ENCODE results near the gene LRRC4C.
"Not testable (repeated sequence)": the region's sequence is repeated elsewhere in the genome, so short reads cannot be mapped to it uniquely, and the experiment has no call there.

The LRRC4C gene

GRCh38 chr11:40938002-40938401, 521.5 kb downstream of the LRRC4C start:
- in situ Hi-C loops (cut with HindIII; ENCODE audit: low sequenced_read_pairs): no loop called here

GRCh38 chr11:40924915-40925314, 534.5 kb downstream of the LRRC4C start:
- in situ Hi-C loops (cut with HindIII; ENCODE audit: low sequenced_read_pairs): no loop called here

GRCh38 chr11:40921246-40921645, 538.2 kb downstream of the LRRC4C start:
- in situ Hi-C loops (cut with HindIII; ENCODE audit: low sequenced_read_pairs): no loop called here

GRCh38 chr11:40910774-40911173, 548.7 kb downstream of the LRRC4C start:
- in situ Hi-C loops (cut with HindIII; ENCODE audit: low sequenced_read_pairs): not testable (repeated sequence)

- in situ Hi-C loops (cut with HindIII; ENCODE audit: low sequenced_read_pairs): no loop called here
Observed at GRCh38 chr11:40894501-40894900, 565.0 kb downstream of the LRRC4C start.

GRCh38 chr11:40885250-40885954, 574.0 kb downstream of the LRRC4C start:
- in situ Hi-C loops (cut with HindIII; ENCODE audit: low sequenced_read_pairs): no loop called here

GRCh38 chr11:40882301-40882700, 577.2 kb downstream of the LRRC4C start:
- in situ Hi-C loops (cut with HindIII; ENCODE audit: low sequenced_read_pairs): no loop called here

GRCh38 chr11:40879911-40880310, 579.5 kb downstream of the LRRC4C start:
- in situ Hi-C loops (cut with HindIII; ENCODE audit: low sequenced_read_pairs): no loop called here

GRCh38 chr11:40877981-40878380, 581.5 kb downstream of the LRRC4C start:
- in situ Hi-C loops (cut with HindIII; ENCODE audit: low sequenced_read_pairs): no loop called here

GRCh38 chr11:40877256-40877655, 582.2 kb downstream of the LRRC4C start:
- in situ Hi-C loops (cut with HindIII; ENCODE audit: low sequenced_read_pairs): no loop called here

- in situ Hi-C loops (cut with HindIII; ENCODE audit: low sequenced_read_pairs): no loop called here
Observed at GRCh38 chr11:40867991-40868632, 591.3 kb downstream of the LRRC4C start.

GRCh38 chr11:40857754-40858153, 601.7 kb downstream of the LRRC4C start:
- in situ Hi-C loops (cut with HindIII; ENCODE audit: low sequenced_read_pairs): not testable (repeated sequence)

- in situ Hi-C loops (cut with HindIII; ENCODE audit: low sequenced_read_pairs): no loop called here
Observed at GRCh38 chr11:40842750-40843339, 616.6 kb downstream of the LRRC4C start.

GRCh38 chr11:40841231-40841630, 618.2 kb downstream of the LRRC4C start:
- in situ Hi-C loops (cut with HindIII; ENCODE audit: low sequenced_read_pairs): no loop called here

- in situ Hi-C loops (cut with HindIII; ENCODE audit: low sequenced_read_pairs): no loop called here
Observed at GRCh38 chr11:40838181-40838683, 621.2 kb downstream of the LRRC4C start.

- in situ Hi-C loops (cut with HindIII; ENCODE audit: low sequenced_read_pairs): no loop called here
Observed at GRCh38 chr11:40827116-40827515, 632.3 kb downstream of the LRRC4C start.

- in situ Hi-C loops (cut with HindIII; ENCODE audit: low sequenced_read_pairs): no loop called here
Observed at GRCh38 chr11:40826601-40827000, 632.9 kb downstream of the LRRC4C start.

- in situ Hi-C loops (cut with HindIII; ENCODE audit: low sequenced_read_pairs): no loop called here
Observed at GRCh38 chr11:40825201-40825834, 634.1 kb downstream of the LRRC4C start.

GRCh38 chr11:40819230-40819629, 640.2 kb downstream of the LRRC4C start:
- in situ Hi-C loops (cut with HindIII; ENCODE audit: low sequenced_read_pairs): no loop called here

GRCh38 chr11:40816976-40817375, 642.5 kb downstream of the LRRC4C start:
- in situ Hi-C loops (cut with HindIII; ENCODE audit: low sequenced_read_pairs): no loop called here

- in situ Hi-C loops (cut with HindIII; ENCODE audit: low sequenced_read_pairs): no loop called here
Observed at GRCh38 chr11:40797981-40798380, 661.5 kb downstream of the LRRC4C start.

GRCh38 chr11:40787224-40787623, 672.2 kb downstream of the LRRC4C start:
- in situ Hi-C loops (cut with HindIII; ENCODE audit: low sequenced_read_pairs): no loop called here
